NCI-H524 treated with DMSO at 0.1 percent for 48 hours (cell line): Measurements from ENCODE around the gene RASA4.
"Not testable (repeated sequence)": the region's sequence is repeated elsewhere in the genome, so short reads cannot be mapped to it uniquely, and the experiment has no call there.

Source experiments
- DNase-seq: peaks from one replicate; lab custom pipeline; 2025; lab: John Stamatoyannopoulos, UW

RASA4 gene

DNA sequence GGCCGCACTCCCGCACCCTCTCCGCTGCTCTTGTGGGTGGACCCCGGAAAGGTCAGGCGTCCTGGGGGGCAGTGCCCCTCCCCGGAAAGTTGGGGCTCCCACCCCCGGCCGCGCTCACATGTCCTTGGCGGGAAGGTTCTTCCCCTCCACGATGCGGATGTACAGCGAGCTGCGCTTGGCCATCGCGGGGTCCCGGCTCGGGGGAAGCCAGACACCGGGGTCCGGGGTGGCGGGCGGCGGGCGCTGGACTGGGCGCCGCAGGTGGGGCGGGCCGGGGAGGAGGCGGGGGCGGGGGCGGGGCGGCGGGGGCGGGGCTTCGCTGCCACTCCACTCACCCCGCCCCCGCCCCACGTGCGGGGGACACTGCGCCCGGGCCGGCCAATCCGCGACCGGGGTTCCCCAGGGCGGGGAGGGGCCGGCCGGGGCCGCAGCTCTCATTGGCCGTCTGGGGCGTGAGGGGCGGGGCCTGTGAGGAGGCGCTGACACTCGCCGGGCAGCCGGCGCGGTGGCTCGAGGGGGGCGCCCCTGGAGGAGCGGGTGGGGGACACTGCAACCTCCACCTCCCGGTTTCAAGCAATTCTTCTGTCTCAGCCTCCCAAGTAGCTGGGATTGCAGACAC, at the start of gene RASA4:
RASA4 (minus strand) TSS at position 250 of the 619 bp plus-strand sequence; CDS start at position 183, 67 bp downstream.
- DNase-seq = not testable (repeated sequence)

DNA sequence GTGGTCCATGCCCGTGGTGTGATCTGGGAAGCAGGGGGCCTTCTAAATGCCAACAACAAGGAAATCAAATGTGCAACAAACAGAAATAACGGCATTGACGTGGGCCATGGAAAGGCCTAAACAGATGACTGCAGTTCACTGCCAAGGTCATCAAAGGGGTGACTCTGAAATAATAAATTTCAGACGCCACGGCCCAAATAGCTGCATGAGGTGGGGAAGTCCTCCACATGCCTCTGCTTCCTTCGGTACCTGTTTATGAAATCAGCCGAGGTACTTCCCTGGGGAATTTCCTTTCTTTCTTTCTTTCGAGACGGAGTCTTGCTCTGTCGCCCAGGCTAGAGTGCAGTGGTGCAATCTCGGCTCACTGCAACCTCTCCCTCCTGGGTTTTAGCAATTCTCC, 48.2 kb upstream of the RASA4 start:
- not testable (repeated sequence) for DNase-seq

DNA sequence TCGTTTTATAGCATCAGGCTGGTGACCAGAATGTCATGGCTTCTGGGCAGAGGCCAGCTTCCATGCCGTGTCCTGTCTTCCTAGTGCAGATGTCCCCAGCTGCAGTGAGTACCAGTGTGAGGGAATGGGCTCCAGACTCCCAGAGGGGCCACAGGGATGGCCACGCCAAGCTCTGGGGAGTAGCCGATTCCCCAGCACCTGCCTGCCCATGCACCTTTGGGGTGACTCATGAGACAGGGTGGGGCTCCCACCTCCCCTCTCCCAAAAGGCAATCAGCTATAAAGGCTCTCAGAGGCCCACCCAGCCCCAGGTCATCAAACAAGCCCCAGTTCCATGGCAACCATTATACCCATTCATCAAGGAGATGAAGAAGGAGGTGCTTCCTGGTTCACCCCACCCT, 33.4 kb upstream of the RASA4 start, which contains the start of gene SPDYE2B:
SPDYE2B (plus strand) TSS at position 396 of the 400 bp plus-strand sequence. CDS start 2,030 bp downstream, outside the sequence.
- not testable (repeated sequence) for DNase-seq

GRCh38 chr7:102647813-102648212, 31.3 kb upstream of the RASA4 start:
- DNase-seq = not testable (repeated sequence)

GRCh38 chr7:102643404-102643803, 26.8 kb upstream of the RASA4 start:
- DNase-seq = not testable (repeated sequence)

DNA sequence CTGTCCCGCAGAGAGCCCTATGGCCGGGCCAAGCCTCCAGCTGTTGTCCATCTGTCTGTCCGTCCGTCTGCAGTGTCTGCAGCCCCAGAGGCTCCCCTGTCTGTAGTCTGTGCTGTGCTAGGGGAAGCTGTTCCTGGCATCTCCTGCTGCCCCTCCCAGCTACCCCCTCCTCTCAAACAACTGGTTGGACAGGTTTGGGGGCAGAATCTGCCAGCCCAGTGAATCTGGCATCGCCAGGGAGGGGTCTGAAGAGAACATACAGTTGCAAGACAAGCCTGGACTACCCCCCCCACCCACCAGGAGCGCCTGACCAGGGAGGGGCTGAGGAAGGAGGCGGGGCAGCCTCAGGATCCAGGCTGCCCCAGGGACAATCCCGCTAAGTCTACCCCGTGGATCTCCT, 26.1 kb upstream of the RASA4 start, which contains the start of gene UPK3BL1:
UPK3BL1 (minus strand) TSS at position 101 of the 400 bp plus-strand sequence; CDS start at position 51, 50 bp downstream.
- DNase-seq = not testable (repeated sequence)

DNA sequence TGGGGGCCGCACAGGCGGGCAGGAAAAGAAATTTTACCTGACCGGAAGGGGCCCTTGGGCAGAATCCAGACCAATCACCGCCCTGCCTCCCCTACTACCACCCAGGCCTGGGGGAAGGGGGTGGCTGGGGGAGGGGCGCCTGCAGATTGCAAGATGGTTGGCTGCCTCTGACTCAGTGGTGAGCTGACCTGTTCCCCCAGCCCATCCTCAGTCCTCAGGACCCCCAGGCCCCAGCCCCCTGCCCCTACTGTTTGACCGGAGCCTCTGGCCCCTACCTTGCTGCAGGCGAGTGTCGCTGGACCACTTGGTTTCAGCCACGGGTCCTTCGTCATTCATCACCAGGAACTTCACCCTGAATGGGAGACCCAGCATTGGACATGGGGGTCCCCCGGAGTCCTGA, 22.3 kb upstream of the RASA4 start:
- not testable (repeated sequence) for DNase-seq

DNA sequence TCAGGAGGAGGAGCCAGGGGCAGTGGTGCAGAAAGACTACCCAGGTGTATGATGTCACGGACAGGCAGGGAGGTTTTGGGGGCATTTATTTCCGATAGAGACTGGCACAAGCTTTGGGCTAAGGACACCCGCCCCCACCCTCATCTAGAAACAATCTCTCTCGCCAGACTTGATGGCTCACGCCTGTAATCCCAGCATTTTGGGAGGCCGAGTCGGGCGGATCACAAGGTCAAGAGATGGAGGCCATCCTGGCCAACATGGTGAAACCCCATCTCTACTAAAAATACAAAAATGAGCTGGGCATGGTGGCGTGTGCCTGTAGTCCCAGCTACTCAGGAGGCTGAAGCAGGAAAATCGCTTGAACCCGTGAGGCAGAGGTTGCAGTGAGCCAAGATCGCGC, 20.4 kb upstream of the RASA4 start:
- DNase-seq = not testable (repeated sequence)

DNA sequence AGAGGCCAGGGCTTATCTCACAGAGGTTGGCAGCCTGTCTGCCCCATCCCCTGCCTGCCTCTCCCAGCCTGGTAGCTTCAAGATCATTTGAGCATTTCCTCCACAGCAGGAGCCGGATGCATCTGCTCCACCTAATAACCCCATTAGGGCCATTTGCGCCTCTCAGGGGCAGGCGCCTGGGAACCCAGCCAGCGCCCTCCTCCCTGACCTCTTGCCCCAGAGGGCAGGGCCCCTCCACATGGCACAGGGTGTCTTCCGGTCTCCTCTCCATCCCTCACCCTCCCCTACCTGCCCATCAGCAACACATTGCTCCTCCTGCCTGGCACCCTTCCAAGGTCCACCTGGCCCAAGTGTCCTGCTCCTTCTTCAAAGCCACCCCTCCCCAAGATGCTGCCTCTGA, 18.8 kb upstream of the RASA4 start:
- not testable (repeated sequence) for DNase-seq

DNA sequence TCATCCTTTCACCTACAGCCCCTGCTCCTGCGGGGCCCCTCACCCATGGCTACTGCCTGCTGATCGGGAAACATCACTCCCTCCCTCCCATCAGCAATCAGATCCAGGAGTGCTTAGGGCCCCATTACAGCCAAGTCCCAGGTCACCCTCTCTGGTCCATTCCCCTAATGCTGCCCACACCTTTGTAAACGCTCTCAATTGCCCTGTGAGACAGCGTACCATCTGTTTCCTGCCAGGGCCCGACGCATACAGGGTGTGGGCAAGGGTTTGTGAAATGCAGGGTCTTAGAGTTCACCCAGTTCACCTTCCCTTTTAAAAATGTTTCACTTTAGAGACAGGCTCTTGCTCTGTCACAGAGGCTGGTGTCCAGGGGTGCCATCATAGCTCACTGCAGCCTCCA, 17.7 kb upstream of the RASA4 start:
- not testable (repeated sequence) for DNase-seq

- not testable (repeated sequence) for DNase-seq
These were observed 14.1 kb upstream of the RASA4 start for GRCh38 chr7:102630622-102631021.

DNA sequence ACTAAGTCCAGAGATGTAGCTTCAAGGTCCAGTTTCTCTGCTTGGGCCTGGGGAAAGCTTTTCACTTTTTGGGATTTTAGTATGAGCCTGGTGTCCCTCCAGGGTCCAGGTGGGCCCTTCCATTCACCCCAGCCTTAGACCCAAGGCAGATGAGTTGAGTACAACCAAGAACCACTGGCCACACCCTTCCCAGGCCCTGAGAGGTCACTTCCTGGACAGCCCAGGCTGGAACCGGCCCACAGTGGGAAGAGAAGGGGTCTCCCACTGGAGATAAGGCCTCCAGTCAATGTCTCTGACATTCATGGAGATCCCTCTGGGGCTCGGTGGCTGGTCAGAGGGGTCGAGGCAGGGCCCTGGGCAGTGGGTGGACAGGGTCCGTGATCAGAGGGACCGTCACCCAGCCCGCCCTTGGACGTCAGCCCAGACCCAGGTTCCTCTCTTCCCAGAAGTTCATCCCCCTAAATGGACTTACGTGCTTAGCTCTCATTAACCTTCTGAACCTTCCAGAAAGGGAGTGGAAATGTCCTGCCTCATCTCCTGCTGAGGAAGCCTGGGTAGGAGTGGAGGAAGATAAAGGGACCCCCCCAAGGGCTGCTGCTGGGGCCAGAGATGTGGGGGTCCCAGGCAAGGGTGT, 10.8 kb upstream of the RASA4 start:
- not testable (repeated sequence) for DNase-seq

DNA sequence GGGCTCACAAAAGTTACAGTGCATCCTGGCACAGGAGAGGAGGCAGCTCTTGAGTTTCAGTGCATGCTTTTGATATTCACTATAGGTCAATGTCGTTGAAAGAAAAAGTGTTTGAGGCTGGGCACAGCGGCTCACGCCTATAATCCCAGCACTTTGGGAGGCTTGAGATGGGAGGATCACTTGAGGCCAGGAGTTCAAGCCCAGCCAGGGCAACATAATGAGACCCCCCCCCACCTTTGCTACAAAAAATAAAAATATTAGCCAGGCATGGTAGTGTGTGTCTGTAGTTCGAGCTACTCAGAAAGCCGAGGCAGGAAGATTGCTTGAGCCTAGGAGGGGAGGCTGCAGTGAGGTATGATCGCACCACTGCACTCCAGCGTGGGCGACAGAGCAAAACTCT, 1.6 kb upstream of the RASA4 start:
- DNase-seq = not testable (repeated sequence)

DNA sequence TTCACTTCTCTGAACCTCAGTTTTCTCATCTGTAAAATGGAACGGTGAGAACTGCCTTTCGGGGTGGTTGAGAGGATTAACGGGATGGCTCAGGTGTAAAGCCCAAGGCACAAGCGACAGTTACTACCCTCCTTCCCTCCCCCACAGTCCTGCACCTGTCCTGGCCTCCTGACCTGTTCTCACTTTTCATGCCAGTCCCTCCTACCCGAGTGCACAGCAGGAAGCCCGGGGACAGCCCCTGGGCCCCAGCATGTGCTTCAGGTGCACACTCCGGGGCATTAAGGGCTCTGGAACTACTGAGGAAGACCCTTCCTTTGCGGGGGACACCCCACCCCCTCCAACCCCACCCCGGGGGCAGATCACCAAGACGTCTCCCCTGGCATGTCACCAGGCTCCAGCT, 626 bp downstream of the RASA4 start:
- not testable (repeated sequence) for DNase-seq

- DNase-seq = not testable (repeated sequence)
These were observed 1.7 kb downstream of the RASA4 start for GRCh38 chr7:102614873-102615272.

GRCh38 chr7:102614346-102614697, 2.2 kb downstream of the RASA4 start:
- not testable (repeated sequence) for DNase-seq

GRCh38 chr7:102613575-102614345, 2.8 kb downstream of the RASA4 start:
- not testable (repeated sequence) for DNase-seq

- DNase-seq = not testable (repeated sequence)
These were observed 4.8 kb downstream of the RASA4 start for GRCh38 chr7:102611675-102612325.

GRCh38 chr7:102611013-102611674, 5.4 kb downstream of the RASA4 start:
- DNase-seq = not testable (repeated sequence)

GRCh38 chr7:102610441-102610840, 6.1 kb downstream of the RASA4 start:
- not testable (repeated sequence) for DNase-seq

GRCh38 chr7:102609734-102610133, 6.8 kb downstream of the RASA4 start:
- DNase-seq = not testable (repeated sequence)
